Fibroblast of skin of right biceps (primary cell): ENCODE data around the gene SELENOK.

ENCODE experiments used
- DNase-seq: peaks from one replicate; pipeline ENCODE4 v3.0.0-alpha.2; 2013

Gene SELENOK

DNA sequence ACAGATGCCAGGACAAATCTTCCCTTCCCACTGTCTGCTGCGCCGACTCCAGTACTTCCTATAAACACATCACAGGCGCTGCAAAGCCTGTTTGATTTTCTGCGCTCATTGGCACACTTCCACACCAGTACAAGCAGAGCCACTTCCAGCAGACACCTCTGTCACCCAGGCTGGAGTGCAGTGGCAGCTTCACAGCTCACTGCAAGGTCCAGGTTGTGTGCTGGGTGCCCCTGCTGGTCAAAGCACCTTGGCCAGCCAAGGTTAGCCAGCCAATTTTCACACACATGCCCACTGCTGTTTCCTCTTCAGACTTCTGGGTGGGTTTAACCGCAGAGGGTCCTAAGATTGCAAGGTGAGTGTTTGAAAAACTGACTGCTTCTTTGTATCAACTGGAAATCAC, 50.4 kb downstream of the SELENOK start:
- no peak for DNase-seq

DNA sequence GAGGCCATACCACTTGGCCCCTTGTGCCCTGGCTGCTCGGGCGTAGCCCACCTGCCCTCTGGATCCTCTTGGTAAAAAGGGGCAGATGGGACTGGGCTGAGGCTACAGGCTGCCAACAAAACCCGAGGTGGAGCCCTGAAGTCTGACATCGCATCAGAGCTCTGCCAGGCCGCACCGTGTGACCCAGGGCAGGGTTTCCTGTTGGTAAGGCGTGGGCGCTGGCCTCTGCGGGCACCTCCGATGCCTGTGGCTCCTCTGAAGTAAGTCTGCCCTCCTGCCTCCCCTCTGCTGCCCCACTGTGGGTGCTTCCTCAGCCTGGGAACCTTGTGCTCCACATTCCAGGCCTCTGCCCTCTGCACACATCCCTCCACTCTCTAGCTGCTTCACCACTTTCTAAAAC, 54.3 kb downstream of the SELENOK start:
- DNase-seq = no peak

DNA sequence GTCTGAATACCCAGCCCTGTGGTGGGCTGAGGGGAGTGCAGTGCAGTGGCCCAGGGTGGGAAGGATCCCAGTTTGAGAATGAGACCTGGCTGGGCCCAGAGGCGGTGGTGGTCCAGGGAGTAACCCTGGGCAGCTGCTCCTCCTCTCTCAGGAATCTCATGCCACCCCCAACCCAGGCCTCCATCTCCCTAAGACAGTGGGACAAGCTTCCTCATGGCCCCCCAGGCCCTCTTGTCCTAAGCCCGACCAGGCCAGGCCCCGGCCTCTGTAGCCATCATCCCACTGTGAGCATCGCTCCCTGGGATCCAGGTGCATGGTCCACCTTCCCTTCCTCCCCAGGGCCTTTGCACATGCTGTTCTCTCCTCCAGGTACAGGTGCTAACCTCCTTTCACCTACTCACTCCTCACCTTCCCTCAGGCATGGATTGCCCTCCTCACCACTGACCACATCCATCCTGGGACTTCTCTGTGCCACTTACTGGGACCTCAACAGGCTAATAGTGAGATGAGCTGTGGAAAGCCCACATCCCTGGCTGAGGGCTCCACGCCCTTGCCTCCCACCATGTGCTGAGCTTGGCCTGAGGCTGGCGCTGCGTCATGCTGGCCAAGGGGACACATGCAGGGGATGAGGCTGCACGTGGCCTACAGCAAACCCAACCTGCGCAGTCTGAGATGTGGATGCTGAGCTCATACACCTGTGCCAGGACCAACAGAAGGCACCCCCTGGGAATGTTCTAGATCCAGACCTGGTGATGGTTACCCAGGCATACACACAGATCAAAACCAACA, 55.4 kb downstream of the SELENOK start:
- no peak for DNase-seq

DNA sequence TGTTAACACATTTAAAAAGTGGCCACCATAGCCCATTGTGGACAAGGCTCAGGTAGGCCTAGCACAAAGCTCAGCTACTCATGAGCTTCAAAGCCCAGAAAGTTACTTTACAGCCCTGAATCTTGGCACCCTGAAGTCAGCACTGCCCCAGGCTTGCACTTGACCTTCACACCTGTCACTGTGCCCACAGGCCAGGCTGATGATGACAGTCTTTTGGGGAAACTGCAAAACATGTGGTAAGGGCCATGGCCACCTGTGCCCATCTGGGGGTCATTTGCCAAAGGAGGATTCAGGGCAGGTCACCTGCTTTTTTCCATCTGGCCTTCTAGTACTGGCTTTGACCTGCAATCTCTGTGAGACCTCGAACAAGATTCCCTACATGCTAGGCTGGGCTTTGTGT, 56.4 kb downstream of the SELENOK start:
- DNase-seq = no peak

DNA sequence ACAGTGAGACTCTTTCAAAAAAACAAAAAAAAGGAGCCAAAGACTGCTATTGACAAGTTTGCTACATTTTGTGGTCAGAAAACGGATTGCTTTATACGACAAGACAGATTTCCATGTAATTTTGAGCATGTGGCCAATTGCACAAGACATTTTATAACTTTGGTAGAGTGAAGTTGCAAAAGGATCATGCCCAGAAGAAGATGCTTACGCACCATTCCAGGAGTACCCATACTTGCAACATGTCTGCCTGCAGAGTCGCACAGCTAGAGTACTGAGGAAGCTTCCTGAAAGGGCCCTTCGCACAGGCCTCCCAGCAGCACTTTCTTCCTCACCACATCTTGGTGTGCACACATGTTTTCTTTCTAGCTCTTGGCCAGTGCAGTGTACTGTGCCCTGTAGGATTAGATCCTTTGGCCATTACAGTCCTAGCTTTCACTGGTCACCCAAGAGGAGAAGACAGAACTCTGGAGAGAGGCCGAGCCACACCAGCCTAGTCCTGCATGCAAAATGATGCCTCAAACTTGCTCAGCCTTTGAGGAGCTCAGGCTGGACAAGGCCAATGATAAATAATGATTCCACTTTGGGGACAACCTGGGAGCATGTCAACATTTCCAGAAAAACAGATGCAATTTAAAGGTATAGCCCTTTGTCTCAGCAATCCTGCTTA, 57.1 kb downstream of the SELENOK start:
- no peak for DNase-seq
